Progenitor cell of endocrine pancreas (in vitro differentiated cells): ENCODE measurements around the gene EDIL3. TPM values are rescaled to one million over a fixed set of nuclear protein-coding genes. Genes with fewer than 3 reads are reported as not detected.

ENCODE experiments used
- DNase-seq: peaks from one replicate; pipeline ENCODE4 v3.0.0; 2021; ENCODE audit warnings: low spot score; ENCODE audit not compliant: unreplicated experiment
- H3K27ac Mint-ChIP-seq: 2 replicates; pipeline ENCODE4 v1.8.0; 2021; ENCODE audit warnings: mild to moderate bottlenecking, moderate library complexity, mixed read lengths
- H3K27me3 Mint-ChIP-seq: 2 replicates; pipeline ENCODE4 v1.8.0; 2021; ENCODE audit warnings: mixed read lengths
- H3K36me3 Mint-ChIP-seq: 2 replicates; pipeline ENCODE4 v1.8.0; 2022; ENCODE audit warnings: mixed read lengths; ENCODE audit not compliant: insufficient read depth
- H3K4me1 Mint-ChIP-seq: 2 replicates; pipeline ENCODE4 v1.8.0; 2021; ENCODE audit warnings: low read depth, mixed read lengths
- H3K4me3 Mint-ChIP-seq: 2 replicates; pipeline ENCODE4 v1.8.0; 2021; ENCODE audit warnings: low read depth, mild to moderate bottlenecking, moderate library complexity, mixed read lengths
- H3K9me3 Mint-ChIP-seq: 2 replicates; pipeline ENCODE4 v1.8.0; 2021; ENCODE audit warnings: low read depth, mixed read lengths
- total RNA-seq: library from RNA; stranded (reverse); gene quantifications from 2 replicates; pipeline ENCODE4 v1.2.1, GENCODE V29; 2021
- TF ChIP-seq, protein P1 (sequence below): fragments of 200-600 bp; sonication (generic); IDR thresholded peaks from one replicate; pipeline ENCODE4 v1.5.0; 2021; ENCODE audit warnings: antibody characterized with exemption, mild to moderate bottlenecking; ENCODE audit not compliant: unreplicated experiment

The EDIL3 gene
- total RNA-seq, 1 donor from 2014 or later = 4.8 TPM

DNA sequence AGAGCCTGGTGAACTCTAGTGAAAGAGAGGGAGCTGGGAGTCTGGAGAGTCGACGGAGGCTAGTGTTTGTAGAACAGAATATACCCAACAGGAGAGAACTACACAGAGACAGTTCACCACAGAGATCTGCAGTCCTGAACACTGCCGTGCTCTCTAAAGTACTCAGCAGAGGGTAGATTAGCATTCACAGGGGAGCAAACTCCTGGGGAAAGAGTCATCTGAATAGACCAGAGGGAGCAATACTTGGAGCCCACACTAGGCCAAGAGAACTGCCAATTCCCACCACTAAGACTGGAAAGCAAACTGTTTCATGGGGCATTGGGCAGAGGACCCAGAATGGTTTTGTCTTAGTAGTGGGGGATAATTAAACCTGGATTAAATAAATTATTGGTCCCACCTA is 235.6 kb downstream of the EDIL3 start:
- H3K4me1 Mint-ChIP-seq = peaks cover 2% of the 10 kb centered on the region
- H3K36me3 Mint-ChIP-seq = no peaks in the 10 kb centered on the region
- TF ChIP-seq, protein P1, sequence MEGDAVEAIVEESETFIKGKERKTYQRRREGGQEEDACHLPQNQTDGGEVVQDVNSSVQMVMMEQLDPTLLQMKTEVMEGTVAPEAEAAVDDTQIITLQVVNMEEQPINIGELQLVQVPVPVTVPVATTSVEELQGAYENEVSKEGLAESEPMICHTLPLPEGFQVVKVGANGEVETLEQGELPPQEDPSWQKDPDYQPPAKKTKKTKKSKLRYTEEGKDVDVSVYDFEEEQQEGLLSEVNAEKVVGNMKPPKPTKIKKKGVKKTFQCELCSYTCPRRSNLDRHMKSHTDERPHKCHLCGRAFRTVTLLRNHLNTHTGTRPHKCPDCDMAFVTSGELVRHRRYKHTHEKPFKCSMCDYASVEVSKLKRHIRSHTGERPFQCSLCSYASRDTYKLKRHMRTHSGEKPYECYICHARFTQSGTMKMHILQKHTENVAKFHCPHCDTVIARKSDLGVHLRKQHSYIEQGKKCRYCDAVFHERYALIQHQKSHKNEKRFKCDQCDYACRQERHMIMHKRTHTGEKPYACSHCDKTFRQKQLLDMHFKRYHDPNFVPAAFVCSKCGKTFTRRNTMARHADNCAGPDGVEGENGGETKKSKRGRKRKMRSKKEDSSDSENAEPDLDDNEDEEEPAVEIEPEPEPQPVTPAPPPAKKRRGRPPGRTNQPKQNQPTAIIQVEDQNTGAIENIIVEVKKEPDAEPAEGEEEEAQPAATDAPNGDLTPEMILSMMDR = no peak
- no peaks in the 10 kb centered on the region for H3K27me3 Mint-ChIP-seq
- H3K9me3 Mint-ChIP-seq = no peaks in the 10 kb centered on the region
- no peak overlapping the region for H3K4me3 Mint-ChIP-seq
- H3K27ac Mint-ChIP-seq = no peak overlapping the region
- no peak for DNase-seq

GRCh38 chr5:84148651-84149050 is 236.0 kb downstream of the EDIL3 start:
- no peaks in the 10 kb centered on the region for H3K9me3 Mint-ChIP-seq

DNA sequence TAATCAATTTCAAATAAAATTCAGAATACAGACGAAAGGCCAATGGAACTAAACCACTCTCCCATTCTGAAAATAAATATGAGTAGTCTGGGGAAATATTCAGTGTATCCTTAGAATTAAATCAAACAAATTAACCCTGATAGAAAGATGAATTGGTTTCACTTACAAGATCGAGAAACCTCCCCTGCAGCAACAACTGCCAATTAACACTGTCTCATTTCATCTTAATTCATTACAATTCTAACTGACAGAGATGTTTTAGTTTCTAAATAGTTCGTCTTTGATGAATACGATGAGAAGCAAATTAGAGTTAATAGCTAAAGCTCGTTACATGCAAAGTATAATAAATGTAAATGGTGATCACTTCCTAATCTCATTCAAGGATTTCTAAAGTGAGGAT is 247.1 kb downstream of the EDIL3 start:
- Mint-ChIP-seq H3K27me3 (no peaks in the 10 kb centered on the region), H3K36me3 (no peaks in the 10 kb centered on the region), H3K4me3 (no peak overlapping the region), H3K4me1 (no peaks in the 10 kb centered on the region), H3K9me3 (no peaks in the 10 kb centered on the region), H3K27ac (no peak overlapping the region)
- no peak for DNase-seq
- TF ChIP-seq, protein P1 = no peak

More at GRCh38 chr5:84148651-84149050, 236.0 kb downstream of the EDIL3 start:
- DNase-seq = no peak
- TF ChIP-seq, protein P1 = no peak
- Mint-ChIP-seq H3K27me3 (no peaks in the 10 kb centered on the region), H3K36me3 (no peaks in the 10 kb centered on the region), H3K27ac (no peak overlapping the region), H3K4me1 (peaks cover 2% of the 10 kb centered on the region), H3K4me3 (no peak overlapping the region)

DNA sequence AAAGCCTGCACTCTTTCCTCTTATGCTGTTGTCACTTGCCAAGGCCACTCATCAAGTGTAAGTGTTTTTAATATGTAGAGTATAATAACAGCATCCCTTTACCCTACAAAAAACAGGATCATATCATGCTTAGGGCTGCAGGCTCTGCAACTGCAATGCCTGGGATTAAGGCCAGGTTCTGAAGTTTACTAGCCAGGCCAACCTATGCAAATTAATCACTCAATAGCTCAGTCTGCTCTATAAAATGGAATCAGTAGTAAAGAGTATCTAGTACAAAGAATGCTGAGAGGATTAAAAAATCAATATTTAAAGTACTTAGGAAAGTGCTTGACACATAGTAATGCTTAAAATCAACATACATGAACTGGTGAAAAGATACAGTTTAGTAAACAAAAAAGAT is 253.3 kb downstream of the EDIL3 start:
- H3K4me1 Mint-ChIP-seq = peaks cover 6% of the 10 kb centered on the region
- H3K27me3 Mint-ChIP-seq = peaks cover 13% of the 10 kb centered on the region
- H3K36me3 Mint-ChIP-seq = no peaks in the 10 kb centered on the region
- H3K27ac Mint-ChIP-seq = no peak overlapping the region
- H3K9me3 Mint-ChIP-seq = no peaks in the 10 kb centered on the region
- no peak overlapping the region for H3K4me3 Mint-ChIP-seq
- TF ChIP-seq, protein P1 = no peak
- no peak for DNase-seq

GRCh38 chr5:84130006-84130580 is 254.6 kb downstream of the EDIL3 start:
- Mint-ChIP-seq H3K36me3 (no peaks in the 10 kb centered on the region), H3K27ac (no peak overlapping the region), H3K27me3 (peaks cover 23% of the 10 kb centered on the region), H3K9me3 (no peaks in the 10 kb centered on the region), H3K4me3 (no peak overlapping the region), H3K4me1 (peaks cover 6% of the 10 kb centered on the region)
- no peak for DNase-seq
- TF ChIP-seq, protein P1 = no peak
